DND-41 (cell line): ENCODE measurements around the gene SPI1.

Experiments
- CTCF ChIP-seq: IDR thresholded peaks from 2 replicates; pipeline ENCODE4 v1.5.1; 2012; ENCODE audit warnings: borderline replicate concordance, low read length, moderate library complexity, mild to moderate bottlenecking; ENCODE audit not compliant: poor library complexity, severe bottlenecking; ENCODE audit errors: extremely low read depth
- EZH2 ChIP-seq: IDR thresholded peaks from 3 replicates; pipeline ENCODE4 v1.6.1; 2012; ENCODE audit warnings: borderline replicate concordance, low read depth, mild to moderate bottlenecking, moderate library complexity, low read length, inconsistent platforms; ENCODE audit not compliant: severe bottlenecking

GRCh38 chr11:47391077-47391583, 12.8 kb upstream of the SPI1 start:
- TF ChIP-seq CTCF (no peak), EZH2 (no peak)
